Erythroblast (primary cell): ENCODE results near the gene PGAP1.

Experiments
- DNase-seq, 2 experiments: peaks; one replicate each; lab custom pipeline; 2025; lab: John Stamatoyannopoulos, UW
- GATA1 ChIP-seq: IDR thresholded peaks from 2 replicates; pipeline ENCODE4 v1.6.1; 2011; ENCODE audit warnings: low read depth, mild to moderate bottlenecking, control low read depth, low read length, moderate library complexity
- POLR2A ChIP-seq: IDR thresholded peaks from 2 replicates; pipeline ENCODE4 v1.6.1; 2011; ENCODE audit warnings: mild to moderate bottlenecking, low read length

PGAP1 gene

GRCh38 chr2:196900843-196901242 is 25.7 kb downstream of the PGAP1 start:
- TF ChIP-seq GATA1 (no peak), POLR2A (no peak)
- no peak for DNase-seq

- TF ChIP-seq GATA1 = no peak
- TF ChIP-seq POLR2A = no peak
- DNase-seq = no peak
These were observed 26.5 kb downstream of the PGAP1 start for GRCh38 chr2:196899976-196900375.

GRCh38 chr2:196891136-196891535 is 35.4 kb downstream of the PGAP1 start:
- no peak for DNase-seq
- TF ChIP-seq GATA1 (no peak), POLR2A (no peak)

- no peak for DNase-seq
- no peak for TF ChIP-seq POLR2A
- TF ChIP-seq GATA1 = no peak
These were observed 39.1 kb downstream of the PGAP1 start for GRCh38 chr2:196887431-196887830.

- TF ChIP-seq POLR2A = no peak
- TF ChIP-seq GATA1 = no peak
- no peak for DNase-seq
These were observed 42.1 kb downstream of the PGAP1 start for GRCh38 chr2:196884368-196884767.

- TF ChIP-seq POLR2A (no peak), GATA1 (no peak)
- DNase-seq = no peak
These were observed 50.1 kb downstream of the PGAP1 start for GRCh38 chr2:196876364-196876763.

- no peak for TF ChIP-seq GATA1
These were observed 51.1 kb downstream of the PGAP1 start for GRCh38 chr2:196875414-196875813.

GRCh38 chr2:196873511-196873910 is 53.0 kb downstream of the PGAP1 start:
- TF ChIP-seq POLR2A (no peak), GATA1 (no peak)
- DNase-seq = no peak

More at GRCh38 chr2:196875414-196875813, 51.1 kb downstream of the PGAP1 start:
- no peak for DNase-seq

- no peak for TF ChIP-seq GATA1
- TF ChIP-seq POLR2A = no peak
- no peak for DNase-seq
These were observed 71.9 kb downstream of the PGAP1 start for GRCh38 chr2:196854629-196855028.

GRCh38 chr2:196853301-196854087 is 73.0 kb downstream of the PGAP1 start:
- DNase-seq = no peak
- TF ChIP-seq POLR2A (no peak), GATA1 (no peak)

GRCh38 chr2:196851088-196851487 is 75.4 kb downstream of the PGAP1 start:
- no peak for DNase-seq
- TF ChIP-seq GATA1 = no peak
- TF ChIP-seq POLR2A = no peak

GRCh38 chr2:196849895-196850294 is 76.6 kb downstream of the PGAP1 start:
- no peak for TF ChIP-seq GATA1
- no peak for TF ChIP-seq POLR2A
- DNase-seq = no peak

- TF ChIP-seq GATA1 (no peak), POLR2A (no peak)
- no peak for DNase-seq
These were observed 80.2 kb downstream of the PGAP1 start for GRCh38 chr2:196846295-196846694.

GRCh38 chr2:196845371-196845770 is 81.1 kb downstream of the PGAP1 start:
- DNase-seq = no peak
- TF ChIP-seq GATA1 (no peak), POLR2A (no peak)

- TF ChIP-seq POLR2A (no peak), GATA1 (no peak)
- no peak for DNase-seq
These were observed 86.3 kb downstream of the PGAP1 start for GRCh38 chr2:196840171-196840570.
